Activated T-helper 17 cell treated with anti-CD3 and anti-CD28 coated beads, Interleukin-2, amount 50 U/mL, for 72 hours (primary cell): ENCODE measurements around the gene COG1. TPM values are rescaled to one million over a fixed set of nuclear protein-coding genes. Genes with fewer than 3 reads are reported as not detected.
"Not testable (repeated sequence)": the region's sequence is repeated elsewhere in the genome, so short reads cannot be mapped to it uniquely, and the experiment has no call there.

Experiments used
- ATAC-seq: fragments of 150-1000 bp; cut with Tn5 transposase; replicated peaks from 2 replicates; pipeline ENCODE4 v1.10.0; 2021; ENCODE audit warnings: mild to moderate bottlenecking, moderate library complexity
- H3K27ac Mint-ChIP-seq: one replicate; pipeline ENCODE4 v1.8.0; 2022; ENCODE audit warnings: mixed read lengths
- H3K27me3 Mint-ChIP-seq: one replicate; pipeline ENCODE4 v1.8.0; 2022; ENCODE audit warnings: mixed read lengths
- H3K36me3 Mint-ChIP-seq: one replicate; pipeline ENCODE4 v1.8.0; 2022; ENCODE audit warnings: low read depth, mild to moderate bottlenecking, mixed read lengths
- H3K4me1 Mint-ChIP-seq: one replicate; pipeline ENCODE4 v1.8.0; 2022; ENCODE audit warnings: mixed read lengths
- H3K4me3 Mint-ChIP-seq: one replicate; pipeline ENCODE4 v1.8.0; 2022; ENCODE audit warnings: mild to moderate bottlenecking, mixed read lengths
- H3K9me3 Mint-ChIP-seq: one replicate; pipeline ENCODE4 v1.8.0; 2022; ENCODE audit warnings: mixed read lengths
- total RNA-seq, 2 donors: library from RNA; stranded (reverse); gene quantifications; one replicate each; pipeline ENCODE4 v1.2.3, GENCODE V29; 2022

COG1 gene
- total RNA-seq: 10 to 100 TPM; 22.5 to 27.3 TPM

GRCh38 chr17:73192894-73193701 lies at the start of gene COG1:
Gene COG1 (plus strand): TSS chr17:73193055. CDS start chr17:73193070, 15 bp downstream.
- H3K27me3 Mint-ChIP-seq: no peaks in the 10 kb centered on the region
- no peaks in the 10 kb centered on the region for H3K9me3 Mint-ChIP-seq
- ATAC-seq: peak; percentile 83
- H3K4me1 Mint-ChIP-seq: peaks cover 23% of the 10 kb centered on the region
- peak within 1 kb of the TSS; percentile 95 for H3K27ac Mint-ChIP-seq
- H3K36me3 Mint-ChIP-seq: peaks cover 31% of the 10 kb centered on the region
- peak within 1 kb of the TSS; percentile 95 for H3K4me3 Mint-ChIP-seq

- H3K27ac Mint-ChIP-seq: peak overlapping the region; percentile 73
- H3K9me3 Mint-ChIP-seq, H3K36me3 Mint-ChIP-seq, H3K27me3 Mint-ChIP-seq, ATAC-seq: not testable (repeated sequence)
- H3K4me1 Mint-ChIP-seq: peaks cover 14% of the 10 kb centered on the region
- peak overlapping the region; percentile 25 for H3K4me3 Mint-ChIP-seq
These were observed 48.6 kb upstream of the COG1 start for GRCh38 chr17:73144209-73144608.

GRCh38 chr17:73145641-73146040 lies 47.2 kb upstream of the COG1 start:
- ATAC-seq: no peak
- Mint-ChIP-seq H3K4me1 (peaks cover 15% of the 10 kb centered on the region), H3K27ac (no peak overlapping the region), H3K27me3 (no peaks in the 10 kb centered on the region), H3K4me3 (no peak overlapping the region), H3K9me3 (no peaks in the 10 kb centered on the region), H3K36me3 (no peaks in the 10 kb centered on the region)

- H3K4me3 Mint-ChIP-seq: peak overlapping the region; percentile 6
- not testable (repeated sequence) for H3K9me3 Mint-ChIP-seq, H3K27me3 Mint-ChIP-seq, ATAC-seq, H3K27ac Mint-ChIP-seq, H3K36me3 Mint-ChIP-seq
- H3K4me1 Mint-ChIP-seq: peaks cover 25% of the 10 kb centered on the region
These were observed 45.1 kb upstream of the COG1 start for GRCh38 chr17:73147791-73148190.

GRCh38 chr17:73148540-73149334 lies 44.1 kb upstream of the COG1 start:
- Mint-ChIP-seq H3K27ac (peak overlapping the region; percentile 72), H3K4me1 (peaks cover 17% of the 10 kb centered on the region), H3K9me3 (peaks cover 4% of the 10 kb centered on the region), H3K36me3 (no peaks in the 10 kb centered on the region), H3K27me3 (no peaks in the 10 kb centered on the region), H3K4me3 (peak overlapping the region; percentile 40)
- ATAC-seq: no peak

- not testable (repeated sequence) for H3K27me3 Mint-ChIP-seq, H3K9me3 Mint-ChIP-seq, H3K36me3 Mint-ChIP-seq
- Mint-ChIP-seq H3K4me3 (peak overlapping the region; percentile 76), H3K27ac (peak overlapping the region; percentile 53), H3K4me1 (peaks cover 17% of the 10 kb centered on the region)
- peak; percentile 61 for ATAC-seq
These were observed 42.1 kb upstream of the COG1 start for GRCh38 chr17:73150622-73151300.

- Mint-ChIP-seq H3K9me3 (peaks cover 4% of the 10 kb centered on the region), H3K36me3 (no peaks in the 10 kb centered on the region), H3K27ac (peak overlapping the region; percentile 53), H3K4me1 (peaks cover 17% of the 10 kb centered on the region), H3K4me3 (peak overlapping the region; percentile 18), H3K27me3 (no peaks in the 10 kb centered on the region)
- ATAC-seq: peak; percentile 44
These were observed 40.8 kb upstream of the COG1 start for GRCh38 chr17:73151916-73152632.

- no peak overlapping the region for H3K4me3 Mint-ChIP-seq
- ATAC-seq: no peak
- no peaks in the 10 kb centered on the region for H3K36me3 Mint-ChIP-seq
- peaks cover 3% of the 10 kb centered on the region for H3K27me3 Mint-ChIP-seq
- no peak overlapping the region for H3K27ac Mint-ChIP-seq
- H3K9me3 Mint-ChIP-seq: peaks cover 4% of the 10 kb centered on the region
- peaks cover 14% of the 10 kb centered on the region for H3K4me1 Mint-ChIP-seq
These were observed 37.3 kb upstream of the COG1 start for GRCh38 chr17:73155410-73156165.

GRCh38 chr17:73156166-73156840 lies 36.6 kb upstream of the COG1 start:
- H3K4me3 Mint-ChIP-seq: no peak overlapping the region

GRCh38 chr17:73156887-73157520 lies 35.9 kb upstream of the COG1 start:
- no peak for ATAC-seq
- H3K9me3 Mint-ChIP-seq: no peaks in the 10 kb centered on the region
- H3K27me3 Mint-ChIP-seq: peaks cover 9% of the 10 kb centered on the region
- no peak overlapping the region for H3K27ac Mint-ChIP-seq
- no peak overlapping the region for H3K4me3 Mint-ChIP-seq
- H3K36me3 Mint-ChIP-seq: no peaks in the 10 kb centered on the region
- peaks cover 11% of the 10 kb centered on the region for H3K4me1 Mint-ChIP-seq

More at GRCh38 chr17:73156166-73156840, 36.6 kb upstream of the COG1 start:
- H3K27me3 Mint-ChIP-seq: peaks cover 6% of the 10 kb centered on the region
- peaks cover 14% of the 10 kb centered on the region for H3K4me1 Mint-ChIP-seq
- H3K36me3 Mint-ChIP-seq: no peaks in the 10 kb centered on the region
- H3K27ac Mint-ChIP-seq: no peak overlapping the region
- H3K9me3 Mint-ChIP-seq: peaks cover 2% of the 10 kb centered on the region
- ATAC-seq: peak; percentile 79

GRCh38 chr17:73157521-73157890 lies 35.3 kb upstream of the COG1 start:
- H3K9me3 Mint-ChIP-seq: no peaks in the 10 kb centered on the region
- ATAC-seq: no peak
- H3K36me3 Mint-ChIP-seq: no peaks in the 10 kb centered on the region
- H3K27ac Mint-ChIP-seq: no peak overlapping the region
- H3K4me3 Mint-ChIP-seq: no peak overlapping the region
- H3K4me1 Mint-ChIP-seq: peaks cover 7% of the 10 kb centered on the region
- peaks cover 10% of the 10 kb centered on the region for H3K27me3 Mint-ChIP-seq

GRCh38 chr17:73158133-73158532 lies 34.7 kb upstream of the COG1 start:
- no peak overlapping the region for H3K4me3 Mint-ChIP-seq
- H3K36me3 Mint-ChIP-seq: no peaks in the 10 kb centered on the region
- ATAC-seq: no peak
- no peaks in the 10 kb centered on the region for H3K9me3 Mint-ChIP-seq
- H3K27ac Mint-ChIP-seq: no peak overlapping the region
- H3K4me1 Mint-ChIP-seq: peaks cover 6% of the 10 kb centered on the region
- peaks cover 17% of the 10 kb centered on the region for H3K27me3 Mint-ChIP-seq
